HCT116 (cell line): ENCODE measurements around the gene MBTPS1. TPM values are rescaled to one million over a fixed set of nuclear protein-coding genes. Genes with fewer than 3 reads are reported as not detected.
A peak's percentile ranks its signal among the peaks of the same experiment; 100 is the strongest.

Experiments used
- ATAC-seq: fragments of 200-7000 bp; cut with Tn5 transposase; 2 replicates; pipeline ENCODE4 v1.9.1; 2020; ENCODE audit warnings: mild to moderate bottlenecking, moderate library complexity
- BruUV-seq: library from RNA; stranded (reverse); fragments of 400-500 nt; replicated peaks from 2 replicates; lab custom pipeline; 2021; lab: Mats Ljungman, UMichigan
- CTCF ChIA-PET: fragments of 300-600 bp; sonication (Branson Sonifier 250); formaldehyde crosslinking; loops from one replicate; lab custom pipeline; 2021; ENCODE audit warnings: antibody characterized with exemption; lab: Charles Lee
- POLR2A ChIA-PET: fragments of 300-600, 350-600 bp; sonication (Branson Sonifier 250); formaldehyde crosslinking; loops from one replicate; lab custom pipeline; 2021; ENCODE audit warnings: antibody characterized with exemption; lab: Charles Lee
- RAD21 ChIA-PET, 2 experiments: fragments of 300-600 bp; sonication (Branson Sonifier 250); formaldehyde crosslinking; loops; one replicate each; lab custom pipeline; 2023; ENCODE audit warnings: low total read pairs in 2 of 2; ENCODE audit not compliant: uncharacterized antibody in 2 of 2, unreplicated experiment in 2 of 2, low non-redundant PET in 1 of 2; lab: Charles Lee
- DNase-seq: peaks from one replicate; pipeline ENCODE4 v3.0.0-alpha.2; 2010; ENCODE audit warnings: low read depth, low spot score
- H2AFZ ChIP-seq: fragments of 200-600 bp; shearing (Covaris generic), sonication (generic); 2 replicates; pipeline ENCODE4 v1.6.1; 2017; ENCODE audit warnings: low read depth, mixed run types, mixed read lengths, antibody characterized with exemption, low read length; ENCODE audit not compliant: poor library complexity, severe bottlenecking
- H3K27ac ChIP-seq: 2 replicates; pipeline ENCODE4 v1.5.1; 2012; ENCODE audit warnings: low read depth, low read length
- H3K27me3 ChIP-seq: fragments of 200-600 bp; sonication (generic); 2 replicates; pipeline ENCODE4 v1.6.1; 2016; ENCODE audit warnings: mixed run types, low read length, mixed read lengths; ENCODE audit not compliant: insufficient read depth
- H3K36me3 ChIP-seq, 2 experiments: fragments of 200-500 bp in 1 of 2; fragments of 200-600 bp in 1 of 2; sonication (Bioruptor generic) in 1 of 2; sonication (generic) in 1 of 2; 2 replicates each; pipeline versions ENCODE4 v1.5.1 to v1.6.1; 2014 to 2016; ENCODE audit warnings: low read length in 2 of 2, inconsistent platforms in 1 of 2, mixed read lengths in 1 of 2, mixed run types in 1 of 2; ENCODE audit not compliant: insufficient read depth in 2 of 2, control insufficient read depth in 1 of 2
- H3K4me1 ChIP-seq, 2 experiments: fragments of 200-600 bp in 1 of 2; sonication (generic) in 1 of 2; 2 replicates each; pipeline versions ENCODE4 v1.5.1 to v1.6.1; 2012 to 2017; ENCODE audit warnings: low read length in 2 of 2, inconsistent platforms in 1 of 2, mild to moderate bottlenecking in 1 of 2, mixed read lengths in 1 of 2, mixed run types in 1 of 2, moderate library complexity in 1 of 2; ENCODE audit not compliant: insufficient read depth in 2 of 2, control insufficient read depth in 1 of 2
- H3K4me2 ChIP-seq: fragments of 200-600 bp; sonication (generic); 2 replicates; pipeline ENCODE4 v1.6.1; 2017; ENCODE audit warnings: mixed run types, low read length, mixed read lengths
- H3K4me3 ChIP-seq, 2 experiments: fragments of 200-600 bp in 1 of 2; sonication (generic) in 1 of 2; replicated peaks in 1 of 2; 2 replicates each; pipeline ENCODE4 v1.5.1; 2011 to 2016; ENCODE audit warnings: low read length in 2 of 2, control low read depth in 1 of 2, low read depth in 1 of 2, mild to moderate bottlenecking in 1 of 2, mixed read lengths in 1 of 2, mixed run types in 1 of 2
- H3K79me2 ChIP-seq: fragments of 200-600 bp; sonication (generic); 2 replicates; pipeline ENCODE4 v1.6.1; 2017; ENCODE audit warnings: mild to moderate bottlenecking, mixed run types, low read length, moderate library complexity, mixed read lengths; ENCODE audit not compliant: insufficient read depth
- H3K9ac ChIP-seq: fragments of 200-600 bp; sonication (generic); 2 replicates; pipeline ENCODE4 v1.6.1; 2016; ENCODE audit warnings: low read length, mixed read lengths
- H3K9me2 ChIP-seq: fragments of 200-600 bp; sonication (generic), shearing (Covaris generic); 2 replicates; pipeline ENCODE4 v1.6.1; 2017; ENCODE audit warnings: mixed run types, mild to moderate bottlenecking, moderate library complexity; ENCODE audit not compliant: insufficient read depth
- H3K9me3 ChIP-seq, 2 experiments: fragments of 200-500 bp in 1 of 2; fragments of 200-600 bp in 1 of 2; sonication (Bioruptor generic) in 1 of 2; sonication (generic) in 1 of 2; 2 replicates each; pipeline ENCODE4 v1.6.1; 2014 to 2017; ENCODE audit warnings: low read length in 2 of 2, mixed read lengths in 2 of 2, inconsistent platforms in 1 of 2, low read depth in 1 of 2, mild to moderate bottlenecking in 1 of 2, mixed run types in 1 of 2, moderate library complexity in 1 of 2; ENCODE audit not compliant: control insufficient read depth in 1 of 2, insufficient read depth in 1 of 2
- H4K20me1 ChIP-seq: fragments of 200-600 bp; sonication (generic), shearing (Covaris generic); 2 replicates; pipeline ENCODE4 v1.6.1; 2017; ENCODE audit warnings: mixed run types, mild to moderate bottlenecking, moderate library complexity; ENCODE audit not compliant: insufficient read depth
- CBX3 ChIP-seq: IDR thresholded peaks from 2 replicates; pipeline ENCODE4 v1.6.1; 2012; ENCODE audit warnings: low read depth
- EGR1 ChIP-seq: IDR thresholded peaks from 2 replicates; pipeline ENCODE4 v1.6.1; 2012; ENCODE audit warnings: low read depth
- ELF1 ChIP-seq: IDR thresholded peaks from 2 replicates; pipeline ENCODE4 v1.6.1; 2012; ENCODE audit warnings: low read depth, borderline replicate concordance
- EZH2 ChIP-seq: fragments of 200-600 bp; sonication (generic); IDR thresholded peaks from 2 replicates; pipeline ENCODE4 v1.6.1; 2017; ENCODE audit warnings: antibody characterized with exemption, mixed run types
- JUND ChIP-seq: IDR thresholded peaks from 2 replicates; pipeline ENCODE4 v1.6.1; 2012
- POLR2A ChIP-seq: IDR thresholded peaks from 2 replicates; pipeline ENCODE4 v1.7.0; 2011; ENCODE audit warnings: borderline replicate concordance; ENCODE audit not compliant: insufficient read depth, insufficient read length; ENCODE audit errors: extremely low read depth
- POLR2AphosphoS5 ChIP-seq: IDR thresholded peaks from 2 replicates; pipeline ENCODE4 v1.6.1; 2011; ENCODE audit warnings: mild to moderate bottlenecking, low read depth, low read length, moderate library complexity
- SIN3A ChIP-seq: IDR thresholded peaks from 2 replicates; pipeline ENCODE4 v1.6.1; 2012; ENCODE audit warnings: low read depth
- SP1 ChIP-seq: IDR thresholded peaks from 2 replicates; pipeline ENCODE4 v1.6.1; 2012; ENCODE audit warnings: low read depth
- TCF7L2 ChIP-seq: IDR thresholded peaks from 2 replicates; pipeline ENCODE4 v1.7.0; 2011; ENCODE audit warnings: borderline replicate concordance, inconsistent platforms; ENCODE audit not compliant: insufficient read depth, insufficient read length; ENCODE audit errors: extremely low read depth
- YY1 ChIP-seq: IDR thresholded peaks from 2 replicates; pipeline ENCODE4 v1.6.1; 2011; ENCODE audit warnings: low read length, low read depth, moderate library complexity, mild to moderate bottlenecking; ENCODE audit not compliant: insufficient replicate concordance; ENCODE audit errors: extremely low read depth
- ZFX ChIP-seq: fragments of 450-650 bp; IDR thresholded peaks from 2 replicates; pipeline ENCODE4 v1.6.1; 2017
- ZNF274 ChIP-seq: fragments of 200-500 bp; sonication (Bioruptor generic); IDR thresholded peaks from 2 replicates; pipeline ENCODE4 v1.6.1; 2014; ENCODE audit warnings: mild to moderate bottlenecking, low read depth, low read length, inconsistent platforms
- intact Hi-C: fragments of 100-400 bp; cut with micrococcal nuclease; formaldehyde crosslinking; loops from 2 replicates; pipeline ENCODE4 v1.10.0; 2022
- total RNA-seq: library from RNA; stranded (reverse); gene quantifications from one replicate; pipeline ENCODE4 v1.2.1, GENCODE V29; 2021; ENCODE audit not compliant: unreplicated experiment
- TF ChIP-seq, protein P1 (sequence below): IDR thresholded peaks from 2 replicates; pipeline ENCODE4 v1.6.1; 2012
- TF ChIP-seq, protein P2 (sequence below): IDR thresholded peaks from 2 replicates; pipeline ENCODE4 v1.6.1; 2012
- TF ChIP-seq, protein P3 (sequence below): IDR thresholded peaks from 2 replicates; pipeline ENCODE4 v1.6.1; 2011; ENCODE audit warnings: mild to moderate bottlenecking, low read length, moderate library complexity; ENCODE audit not compliant: insufficient replicate concordance; ENCODE audit errors: extremely low read depth
- TF ChIP-seq, protein P4 (sequence below): IDR thresholded peaks from 2 replicates; pipeline ENCODE4 v1.6.1; 2012; ENCODE audit warnings: low read depth
- TF ChIP-seq, protein P5 (sequence below), 3 experiments: fragments of 200-600 bp in 1 of 3; sonication (generic) in 1 of 3; IDR thresholded peaks in 2 of 3; conservative IDR thresholded peaks in 1 of 3; 2 replicates each; pipeline ENCODE4 v1.5.1; 2012 to 2017; ENCODE audit warnings: low read depth in 2 of 3, low read length in 2 of 3, antibody characterized with exemption in 1 of 3, borderline replicate concordance in 1 of 3, control low read depth in 1 of 3, mild to moderate bottlenecking in 1 of 3, mixed read lengths in 1 of 3, mixed run types in 1 of 3, moderate library complexity in 1 of 3; ENCODE audit not compliant: insufficient read depth in 1 of 3

MBTPS1 gene
- total RNA-seq, 1 experiment from 2014 or later: 111 TPM

DNA sequence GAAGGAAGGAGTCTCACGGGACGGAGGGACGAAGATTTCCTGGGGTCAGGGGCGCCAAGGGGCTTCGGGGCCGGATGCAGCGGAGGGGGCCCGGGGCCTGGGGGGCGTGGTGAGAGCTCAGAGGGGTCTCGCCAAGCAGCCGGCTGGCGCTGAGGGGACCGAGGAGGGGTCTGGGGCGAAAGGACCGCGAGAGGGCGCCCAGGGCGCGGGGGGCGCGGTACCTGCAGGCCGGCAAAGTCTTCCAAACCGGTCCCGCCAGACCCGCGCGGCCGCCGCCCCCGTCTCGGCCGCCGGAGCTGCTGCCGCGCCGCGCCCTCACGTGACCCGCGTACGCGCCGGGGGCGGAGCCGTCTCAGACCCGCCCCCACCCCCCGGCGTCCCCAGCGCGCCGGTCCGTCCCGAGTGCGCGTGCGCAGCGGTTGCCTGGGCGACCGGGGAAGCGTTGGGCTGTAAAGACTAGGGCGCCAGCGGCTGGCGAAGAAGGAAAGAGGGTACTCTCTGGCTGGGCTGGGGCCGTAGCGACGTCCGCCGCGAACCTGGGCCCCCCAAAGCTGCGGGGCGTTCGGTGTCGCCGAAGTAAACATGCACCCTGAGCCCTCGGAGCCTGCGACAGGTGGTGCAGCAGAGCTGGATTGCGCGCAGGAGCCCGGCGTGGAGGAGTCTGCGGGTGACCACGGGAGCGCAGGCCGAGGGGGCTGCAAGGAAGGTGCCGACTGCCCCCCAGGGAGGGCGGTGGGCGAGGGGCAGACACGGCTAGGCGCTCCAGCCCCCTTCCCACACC lies 28.3 kb upstream of the MBTPS1 start, which contains the start of the genes DNAAF1 and HSDL1:
TSS of gene DNAAF1 (plus strand) at position 450 of the 781 bp plus-strand sequence. CDS start at position 583, 133 bp downstream.
TSS of gene HSDL1 (minus strand) at position 319 of the 781 bp plus-strand sequence. CDS start 13,856 bp downstream, outside the sequence.
- peaks cover 8 to 21% of the 10 kb centered on the region in 2 experiments; a peak in 2 of 4 replicates for H3K4me1 ChIP-seq
- H3K4me2 ChIP-seq: peak within 1 kb of the TSS; percentile 83
- no peaks in the 10 kb centered on the region for H3K9me3 ChIP-seq
- H3K27me3 ChIP-seq: no peaks in the 10 kb centered on the region
- DNase-seq (peak; percentile 71), ATAC-seq (peak; percentile 83)
- no peak within 1 kb of the TSS for H2AFZ ChIP-seq
- H3K4me3 ChIP-seq: peak within 1 kb of the TSS; percentile 66 to 93
- peaks cover 31% of the 10 kb centered on the region for H3K79me2 ChIP-seq
- peak within 1 kb of the TSS; percentile 46 for H3K27ac ChIP-seq
- no peaks in the 10 kb centered on the region for H4K20me1 ChIP-seq
- ChIA-PET RAD21 (no interaction called here), CTCF (interaction anchor here (1.2 kb wide), 1 partner anchor 42 kb away, joined by 4 read pairs; the partner anchor contains the start of gene TAF1C), POLR2A (no interaction called here)
- intact Hi-C loops: loop anchor here (2.0 kb wide), 2 partner anchors 28 to 42 kb away; partner anchors contain the start of genes MBTPS1 and TAF1C
- BruUV-seq: no TSS peak
- peak within 1 kb of the TSS; percentile 78 for H3K9ac ChIP-seq
- no peaks in the 10 kb centered on the region for H3K9me2 ChIP-seq
- H3K36me3 ChIP-seq: no peaks in the 10 kb centered on the region
- peak; percentile 73 for TF ChIP-seq EGR1
- peak; percentile 54; the same call in 1 of the 2 replicates for TF ChIP-seq ZFX
- no peak for TF ChIP-seq SP1
- TF ChIP-seq TCF7L2: no peak
- TF ChIP-seq CBX3: no peak
- TF ChIP-seq, protein P1, sequence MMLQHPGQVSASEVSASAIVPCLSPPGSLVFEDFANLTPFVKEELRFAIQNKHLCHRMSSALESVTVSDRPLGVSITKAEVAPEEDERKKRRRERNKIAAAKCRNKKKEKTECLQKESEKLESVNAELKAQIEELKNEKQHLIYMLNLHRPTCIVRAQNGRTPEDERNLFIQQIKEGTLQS: no peak
- no peak for TF ChIP-seq YY1
- TF ChIP-seq, protein P2, sequence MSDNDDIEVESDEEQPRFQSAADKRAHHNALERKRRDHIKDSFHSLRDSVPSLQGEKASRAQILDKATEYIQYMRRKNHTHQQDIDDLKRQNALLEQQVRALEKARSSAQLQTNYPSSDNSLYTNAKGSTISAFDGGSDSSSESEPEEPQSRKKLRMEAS: peak; percentile 58
- TF ChIP-seq EZH2: no peak
- TF ChIP-seq, protein P3, sequence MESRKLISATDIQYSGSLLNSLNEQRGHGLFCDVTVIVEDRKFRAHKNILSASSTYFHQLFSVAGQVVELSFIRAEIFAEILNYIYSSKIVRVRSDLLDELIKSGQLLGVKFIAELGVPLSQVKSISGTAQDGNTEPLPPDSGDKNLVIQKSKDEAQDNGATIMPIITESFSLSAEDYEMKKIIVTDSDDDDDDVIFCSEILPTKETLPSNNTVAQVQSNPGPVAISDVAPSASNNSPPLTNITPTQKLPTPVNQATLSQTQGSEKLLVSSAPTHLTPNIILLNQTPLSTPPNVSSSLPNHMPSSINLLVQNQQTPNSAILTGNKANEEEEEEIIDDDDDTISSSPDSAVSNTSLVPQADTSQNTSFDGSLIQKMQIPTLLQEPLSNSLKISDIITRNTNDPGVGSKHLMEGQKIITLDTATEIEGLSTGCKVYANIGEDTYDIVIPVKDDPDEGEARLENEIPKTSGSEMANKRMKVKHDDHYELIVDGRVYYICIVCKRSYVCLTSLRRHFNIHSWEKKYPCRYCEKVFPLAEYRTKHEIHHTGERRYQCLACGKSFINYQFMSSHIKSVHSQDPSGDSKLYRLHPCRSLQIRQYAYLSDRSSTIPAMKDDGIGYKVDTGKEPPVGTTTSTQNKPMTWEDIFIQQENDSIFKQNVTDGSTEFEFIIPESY: no peak
- no peak for TF ChIP-seq ELF1
- TF ChIP-seq, protein P4, sequence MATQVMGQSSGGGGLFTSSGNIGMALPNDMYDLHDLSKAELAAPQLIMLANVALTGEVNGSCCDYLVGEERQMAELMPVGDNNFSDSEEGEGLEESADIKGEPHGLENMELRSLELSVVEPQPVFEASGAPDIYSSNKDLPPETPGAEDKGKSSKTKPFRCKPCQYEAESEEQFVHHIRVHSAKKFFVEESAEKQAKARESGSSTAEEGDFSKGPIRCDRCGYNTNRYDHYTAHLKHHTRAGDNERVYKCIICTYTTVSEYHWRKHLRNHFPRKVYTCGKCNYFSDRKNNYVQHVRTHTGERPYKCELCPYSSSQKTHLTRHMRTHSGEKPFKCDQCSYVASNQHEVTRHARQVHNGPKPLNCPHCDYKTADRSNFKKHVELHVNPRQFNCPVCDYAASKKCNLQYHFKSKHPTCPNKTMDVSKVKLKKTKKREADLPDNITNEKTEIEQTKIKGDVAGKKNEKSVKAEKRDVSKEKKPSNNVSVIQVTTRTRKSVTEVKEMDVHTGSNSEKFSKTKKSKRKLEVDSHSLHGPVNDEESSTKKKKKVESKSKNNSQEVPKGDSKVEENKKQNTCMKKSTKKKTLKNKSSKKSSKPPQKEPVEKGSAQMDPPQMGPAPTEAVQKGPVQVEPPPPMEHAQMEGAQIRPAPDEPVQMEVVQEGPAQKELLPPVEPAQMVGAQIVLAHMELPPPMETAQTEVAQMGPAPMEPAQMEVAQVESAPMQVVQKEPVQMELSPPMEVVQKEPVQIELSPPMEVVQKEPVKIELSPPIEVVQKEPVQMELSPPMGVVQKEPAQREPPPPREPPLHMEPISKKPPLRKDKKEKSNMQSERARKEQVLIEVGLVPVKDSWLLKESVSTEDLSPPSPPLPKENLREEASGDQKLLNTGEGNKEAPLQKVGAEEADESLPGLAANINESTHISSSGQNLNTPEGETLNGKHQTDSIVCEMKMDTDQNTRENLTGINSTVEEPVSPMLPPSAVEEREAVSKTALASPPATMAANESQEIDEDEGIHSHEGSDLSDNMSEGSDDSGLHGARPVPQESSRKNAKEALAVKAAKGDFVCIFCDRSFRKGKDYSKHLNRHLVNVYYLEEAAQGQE: no peak
- TF ChIP-seq SIN3A: peak; percentile 66; the same call in 1 of the 2 replicates
- no peak for TF ChIP-seq JUND
- TF ChIP-seq POLR2A: peak; percentile 52
- peak; percentile 93 for TF ChIP-seq POLR2AphosphoS5
- TF ChIP-seq, protein P5, sequence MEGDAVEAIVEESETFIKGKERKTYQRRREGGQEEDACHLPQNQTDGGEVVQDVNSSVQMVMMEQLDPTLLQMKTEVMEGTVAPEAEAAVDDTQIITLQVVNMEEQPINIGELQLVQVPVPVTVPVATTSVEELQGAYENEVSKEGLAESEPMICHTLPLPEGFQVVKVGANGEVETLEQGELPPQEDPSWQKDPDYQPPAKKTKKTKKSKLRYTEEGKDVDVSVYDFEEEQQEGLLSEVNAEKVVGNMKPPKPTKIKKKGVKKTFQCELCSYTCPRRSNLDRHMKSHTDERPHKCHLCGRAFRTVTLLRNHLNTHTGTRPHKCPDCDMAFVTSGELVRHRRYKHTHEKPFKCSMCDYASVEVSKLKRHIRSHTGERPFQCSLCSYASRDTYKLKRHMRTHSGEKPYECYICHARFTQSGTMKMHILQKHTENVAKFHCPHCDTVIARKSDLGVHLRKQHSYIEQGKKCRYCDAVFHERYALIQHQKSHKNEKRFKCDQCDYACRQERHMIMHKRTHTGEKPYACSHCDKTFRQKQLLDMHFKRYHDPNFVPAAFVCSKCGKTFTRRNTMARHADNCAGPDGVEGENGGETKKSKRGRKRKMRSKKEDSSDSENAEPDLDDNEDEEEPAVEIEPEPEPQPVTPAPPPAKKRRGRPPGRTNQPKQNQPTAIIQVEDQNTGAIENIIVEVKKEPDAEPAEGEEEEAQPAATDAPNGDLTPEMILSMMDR (IDR thresholded peaks at IDR 0.05 in 2 of 3, conservative IDR thresholded peaks at IDR 0.05 in 1 of 3; ENCODE audit: borderline replicate concordance in 1 of 3, insufficient read depth in 1 of 3, low read depth in 2 of 3, low read length in 2 of 3): peak in 1 of 3 experiments; percentile 22; a peak in 1 of 6 replicates
- TF ChIP-seq ZNF274: no peak
